Rectal smooth muscle tissue (tissue), 1 donor: ENCODE measurements around the gene GPR35.

Source experiments
- H3K27ac ChIP-seq: one replicate; pipeline ENCODE4 v1.7.0; 2013; ENCODE audit warnings: low read depth, low read length, inconsistent platforms
- H3K27me3 ChIP-seq: one replicate; pipeline ENCODE4 v1.7.0; 2013; ENCODE audit warnings: low read length; ENCODE audit not compliant: control insufficient read depth, insufficient read depth
- H3K36me3 ChIP-seq: one replicate; pipeline ENCODE4 v1.7.0; 2013; ENCODE audit warnings: low read length; ENCODE audit not compliant: control insufficient read depth, insufficient read depth
- H3K4me1 ChIP-seq: one replicate; pipeline ENCODE4 v1.7.0; 2013; ENCODE audit warnings: low read length; ENCODE audit not compliant: control insufficient read depth, insufficient read depth
- H3K4me3 ChIP-seq: one replicate; pipeline ENCODE4 v1.7.0; 2013; ENCODE audit warnings: low read length
- H3K9ac ChIP-seq: one replicate; pipeline ENCODE4 v1.7.0; 2013; ENCODE audit warnings: low read length

Gene GPR35

GRCh38 chr2:240624950-240625621, at the start of gene GPR35:
Gene GPR35 (plus strand): TSS chr2:240625480. CDS start chr2:240629953, 4,473 bp downstream.
- Histone ChIP-seq H3K4me1 (no peaks in the 10 kb centered on the region), H3K27me3 (no peaks in the 10 kb centered on the region), H3K27ac (no peak within 1 kb of the TSS), H3K4me3 (no peak within 1 kb of the TSS), H3K9ac (no peak within 1 kb of the TSS), H3K36me3 (no peaks in the 10 kb centered on the region)

GRCh38 chr2:240576036-240576435, 49.2 kb upstream of the GPR35 start:
- H3K4me3 ChIP-seq = no peak overlapping the region
- H3K27me3 ChIP-seq = no peaks in the 10 kb centered on the region
- no peak overlapping the region for H3K9ac ChIP-seq
- no peaks in the 10 kb centered on the region for H3K4me1 ChIP-seq
- H3K36me3 ChIP-seq = peaks cover 17% of the 10 kb centered on the region
- no peak overlapping the region for H3K27ac ChIP-seq

- Histone ChIP-seq H3K4me1 (no peaks in the 10 kb centered on the region), H3K36me3 (peaks cover 17% of the 10 kb centered on the region), H3K9ac (no peak overlapping the region), H3K27ac (no peak overlapping the region), H3K27me3 (no peaks in the 10 kb centered on the region), H3K4me3 (no peak overlapping the region)
These were observed 48.7 kb upstream of the GPR35 start for GRCh38 chr2:240576436-240577205.

- Histone ChIP-seq H3K4me3 (no peak overlapping the region), H3K27ac (no peak overlapping the region), H3K9ac (no peak overlapping the region), H3K4me1 (no peaks in the 10 kb centered on the region), H3K36me3 (peaks cover 17% of the 10 kb centered on the region), H3K27me3 (no peaks in the 10 kb centered on the region)
These were observed 47.8 kb upstream of the GPR35 start for GRCh38 chr2:240577281-240578109.

GRCh38 chr2:240578110-240578450, 47.2 kb upstream of the GPR35 start:
- Histone ChIP-seq H3K27me3 (no peaks in the 10 kb centered on the region), H3K9ac (no peak overlapping the region), H3K4me1 (no peaks in the 10 kb centered on the region), H3K27ac (no peak overlapping the region), H3K36me3 (peaks cover 17% of the 10 kb centered on the region), H3K4me3 (no peak overlapping the region)

- Histone ChIP-seq H3K27ac (no peak overlapping the region), H3K4me3 (no peak overlapping the region), H3K36me3 (peaks cover 17% of the 10 kb centered on the region), H3K4me1 (no peaks in the 10 kb centered on the region), H3K9ac (no peak overlapping the region), H3K27me3 (no peaks in the 10 kb centered on the region)
These were observed 46.8 kb upstream of the GPR35 start for GRCh38 chr2:240578488-240578887.

GRCh38 chr2:240579071-240579762, 46.1 kb upstream of the GPR35 start:
- no peak overlapping the region for H3K9ac ChIP-seq
- no peaks in the 10 kb centered on the region for H3K27me3 ChIP-seq
- H3K36me3 ChIP-seq = peaks cover 14% of the 10 kb centered on the region
- H3K4me1 ChIP-seq = no peaks in the 10 kb centered on the region
- no peak overlapping the region for H3K27ac ChIP-seq
- no peak overlapping the region for H3K4me3 ChIP-seq

- H3K36me3 ChIP-seq = peaks cover 7% of the 10 kb centered on the region
- no peak overlapping the region for H3K9ac ChIP-seq
- no peak overlapping the region for H3K4me3 ChIP-seq
- H3K4me1 ChIP-seq = peaks cover 4% of the 10 kb centered on the region
- no peak overlapping the region for H3K27ac ChIP-seq
- H3K27me3 ChIP-seq = no peaks in the 10 kb centered on the region
These were observed 45.3 kb upstream of the GPR35 start for GRCh38 chr2:240579771-240580614.

- H3K9ac ChIP-seq = no peak overlapping the region
- H3K4me1 ChIP-seq = peaks cover 9% of the 10 kb centered on the region
These were observed 43.5 kb upstream of the GPR35 start for GRCh38 chr2:240581811-240582210.

GRCh38 chr2:240582781-240583180, 42.5 kb upstream of the GPR35 start:
- Histone ChIP-seq H3K36me3 (peaks cover 2% of the 10 kb centered on the region), H3K4me1 (peaks cover 14% of the 10 kb centered on the region), H3K9ac (no peak overlapping the region), H3K27me3 (no peaks in the 10 kb centered on the region), H3K27ac (no peak overlapping the region), H3K4me3 (no peak overlapping the region)

More at GRCh38 chr2:240581811-240582210, 43.5 kb upstream of the GPR35 start:
- H3K27ac ChIP-seq = no peak overlapping the region
- no peaks in the 10 kb centered on the region for H3K27me3 ChIP-seq
- peaks cover 5% of the 10 kb centered on the region for H3K36me3 ChIP-seq
- no peak overlapping the region for H3K4me3 ChIP-seq

GRCh38 chr2:240583774-240584173, 41.5 kb upstream of the GPR35 start:
- no peak overlapping the region for H3K27ac ChIP-seq
- H3K9ac ChIP-seq = no peak overlapping the region
- peaks cover 18% of the 10 kb centered on the region for H3K4me1 ChIP-seq
- no peaks in the 10 kb centered on the region for H3K27me3 ChIP-seq
- no peak overlapping the region for H3K4me3 ChIP-seq
- H3K36me3 ChIP-seq = no peaks in the 10 kb centered on the region
